Aorta (tissue), 5 donors: ENCODE measurements around the gene EDIL3. TPM values are rescaled to one million over a fixed set of nuclear protein-coding genes. Genes with fewer than 3 reads are reported as not detected.

Experiments
- ATAC-seq: fragments of 200-7000 bp; cut with Tn5 transposase; one replicate; pipeline ENCODE4 v1.9.1; 2022; ENCODE audit warnings: moderate library complexity; ENCODE audit not compliant: low FRiP score
- DNase-seq, 2 donors: peaks; one replicate each; pipeline ENCODE4 v3.0.0-alpha.2; 2020
- H3K27ac ChIP-seq, 2 donors: one replicate each; pipeline ENCODE4 v1.5.1; 2013; ENCODE audit warnings: low read length in 2 of 2, mild to moderate bottlenecking in 2 of 2, moderate library complexity in 2 of 2, control low read depth in 1 of 2, inconsistent platforms in 1 of 2, low read depth in 1 of 2
- H3K27me3 ChIP-seq, 2 donors: one replicate each; pipeline ENCODE4 v1.6.1; 2013; ENCODE audit warnings: control low read depth in 1 of 2, low read length in 1 of 2, mild to moderate bottlenecking in 1 of 2, moderate library complexity in 1 of 2; ENCODE audit not compliant: insufficient read depth in 2 of 2, control insufficient read depth in 1 of 2
- H3K36me3 ChIP-seq, 2 donors: one replicate each; pipeline ENCODE4 v1.6.1; 2013; ENCODE audit warnings: control low read depth in 1 of 2, low read length in 1 of 2, mild to moderate bottlenecking in 1 of 2; ENCODE audit not compliant: insufficient read depth in 2 of 2, control insufficient read depth in 1 of 2
- H3K4me1 ChIP-seq, 2 donors: one replicate each; pipeline ENCODE4 v1.6.1; 2013; ENCODE audit warnings: low read length in 2 of 2, control low read depth in 1 of 2, mild to moderate bottlenecking in 1 of 2, moderate library complexity in 1 of 2; ENCODE audit not compliant: insufficient read depth in 2 of 2, control insufficient read depth in 1 of 2
- H3K4me3 ChIP-seq, 2 donors: one replicate each; pipeline ENCODE4 v1.5.1; 2013; ENCODE audit warnings: low read length in 2 of 2, control low read depth in 1 of 2, mild to moderate bottlenecking in 1 of 2
- H3K9me3 ChIP-seq: one replicate; pipeline ENCODE4 v1.6.1; 2013; ENCODE audit warnings: mild to moderate bottlenecking, low read length; ENCODE audit not compliant: control insufficient read depth
- WGBS, 2 donors: extraction: QIAGEN DNeasy Blood & Tissue Kit; methylation state at CpG; one replicate each; pipeline ENCODE4 v1.1.7; 2013; 5-methylcytosine and 5-hydroxymethylcytosine counted together
- intact Hi-C, 2 donors: fragments of 100-400 bp; cut with DNase I; formaldehyde crosslinking; loops; one replicate each; pipeline versions ENCODE4 v1.14.2 to v1.15.0; 2022
- polyA plus RNA-seq, 2 donors: library from polyadenylated mRNA; stranded (reverse); fragments of 200-250 nt; gene quantifications; one replicate each; pipeline ENCODE4 v1.2.3, GENCODE V29; 2013
- total RNA-seq, 2 donors: library from RNA; stranded (reverse); fragmentation: NEBNext Ultra II Directional; extraction: Animal tissue kit (Norgen Biotek cat#: 25700); gene quantifications; one replicate each; pipeline ENCODE4 v1.2.1, GENCODE V29; 2021
- donor health status: healthy with polysubstance abuse.
- donor health status: Bipolar disorder and iron deficiency.
- donor health status: DM: no; HTN: no; CAD: no.
- donor health status: DM: no; HTN: no; CAD: no.
- donor health status: DM: yes; HTN: yes; CAD: no.

EDIL3 gene
- total and polyA plus RNA-seq, 4 donors = 50.0 to 205 (median 122) TPM

- Histone ChIP-seq H3K4me3 (no peak overlapping the region), H3K36me3 (no peaks in the 10 kb centered on the region), H3K4me1 (peaks cover 0 to 1% of the 10 kb centered on the region in 2 donors), H3K27ac (no peak overlapping the region), H3K9me3 (no peaks in the 10 kb centered on the region), H3K27me3 (no peaks in the 10 kb centered on the region)
- ATAC-seq = no peak
- intact Hi-C loops = no loop called here
- no peak for DNase-seq
These were observed 369.7 kb downstream of the EDIL3 start for GRCh38 chr5:84014966-84015365.

- Histone ChIP-seq H3K36me3 (no peaks in the 10 kb centered on the region), H3K27ac (no peak overlapping the region), H3K4me1 (no peaks in the 10 kb centered on the region), H3K27me3 (no peaks in the 10 kb centered on the region), H3K4me3 (no peak overlapping the region), H3K9me3 (no peaks in the 10 kb centered on the region)
- ATAC-seq = no peak
- intact Hi-C loops = no loop called here
- 79 to 89% methylated on average over 2 of the region's 2 CpGs for WGBS, 2 donors
- DNase-seq = no peak
These were observed 390.9 kb downstream of the EDIL3 start for GRCh38 chr5:83993803-83994202.

GRCh38 chr5:83991566-83992224 is 393.0 kb downstream of the EDIL3 start:
- intact Hi-C loops = no loop called here
- Histone ChIP-seq H3K27me3 (no peaks in the 10 kb centered on the region), H3K9me3 (no peaks in the 10 kb centered on the region), H3K27ac (no peak overlapping the region), H3K4me3 (no peak overlapping the region), H3K36me3 (no peaks in the 10 kb centered on the region), H3K4me1 (no peaks in the 10 kb centered on the region)
- WGBS, 2 donors = 92 to 93% methylated on average over 9 of the region's 9 CpGs
- DNase-seq (no peak), ATAC-seq (no peak)

- Histone ChIP-seq H3K4me3 (no peak overlapping the region), H3K27me3 (no peaks in the 10 kb centered on the region), H3K36me3 (no peaks in the 10 kb centered on the region), H3K9me3 (no peaks in the 10 kb centered on the region), H3K4me1 (no peaks in the 10 kb centered on the region), H3K27ac (no peak overlapping the region)
- ATAC-seq (no peak), DNase-seq (no peak)
- intact Hi-C loops = no loop called here
These were observed 396.4 kb downstream of the EDIL3 start for GRCh38 chr5:83988293-83988685.

- Histone ChIP-seq H3K4me3 (no peak overlapping the region), H3K27ac (no peak overlapping the region), H3K36me3 (no peaks in the 10 kb centered on the region), H3K9me3 (no peaks in the 10 kb centered on the region), H3K27me3 (no peaks in the 10 kb centered on the region), H3K4me1 (no peaks in the 10 kb centered on the region)
- 49 to 52% methylated on average over 4 of the region's 4 CpGs for WGBS, 2 donors
- ATAC-seq (no peak), DNase-seq (no peak)
- intact Hi-C loops = no loop called here
These were observed 397.0 kb downstream of the EDIL3 start for GRCh38 chr5:83987513-83988292.

- no peak for DNase-seq
- H3K9me3 ChIP-seq = no peaks in the 10 kb centered on the region
- 76 to 90% methylated on average over 4 of the region's 4 CpGs for WGBS, 2 donors
- no peak overlapping the region for H3K4me3 ChIP-seq
- intact Hi-C loops = no loop called here
- H3K4me1 ChIP-seq = no peaks in the 10 kb centered on the region
- no peaks in the 10 kb centered on the region for H3K36me3 ChIP-seq
- no peak for ATAC-seq
- no peaks in the 10 kb centered on the region for H3K27me3 ChIP-seq
- no peak overlapping the region for H3K27ac ChIP-seq
These were observed 400.8 kb downstream of the EDIL3 start for GRCh38 chr5:83983852-83984251.

- Histone ChIP-seq H3K4me3 (no peak overlapping the region), H3K27ac (no peak overlapping the region), H3K4me1 (no peaks in the 10 kb centered on the region), H3K27me3 (no peaks in the 10 kb centered on the region), H3K9me3 (no peaks in the 10 kb centered on the region), H3K36me3 (no peaks in the 10 kb centered on the region)
- ATAC-seq (no peak), DNase-seq (no peak)
- 52 to 61% methylated on average over 7 of the region's 7 CpGs for WGBS, 2 donors
- intact Hi-C loops = no loop called here
These were observed 410.5 kb downstream of the EDIL3 start for GRCh38 chr5:83973925-83974815.

- Histone ChIP-seq H3K27ac (no peak overlapping the region), H3K4me1 (no peaks in the 10 kb centered on the region), H3K27me3 (no peaks in the 10 kb centered on the region), H3K9me3 (no peaks in the 10 kb centered on the region), H3K36me3 (no peaks in the 10 kb centered on the region), H3K4me3 (no peak overlapping the region)
- DNase-seq = no peak
- intact Hi-C loops = no loop called here
- ATAC-seq = no peak
These were observed 411.8 kb downstream of the EDIL3 start for GRCh38 chr5:83972909-83973308.
